Activated CD4-positive, alpha-beta T cell treated with anti-CD3 and anti-CD28 coated beads, Interleukin-10, Interleukin-2, amounts not matched to agents 100 ng/mL and 50 ng/mL, durations not matched to agents 16 hours and 8 hours (primary cell): ENCODE results near the gene OR2H2.
A peak's percentile ranks its signal among the peaks of the same experiment; 100 is the strongest.

Experiments
- DNase-seq: peaks from one replicate; pipeline ENCODE4 v3.0.0-alpha.2; 2020

OR2H2 gene

GRCh38 chr6:29593199-29593855, 8.4 kb downstream of the OR2H2 start:
- DNase-seq = no peak

DNA sequence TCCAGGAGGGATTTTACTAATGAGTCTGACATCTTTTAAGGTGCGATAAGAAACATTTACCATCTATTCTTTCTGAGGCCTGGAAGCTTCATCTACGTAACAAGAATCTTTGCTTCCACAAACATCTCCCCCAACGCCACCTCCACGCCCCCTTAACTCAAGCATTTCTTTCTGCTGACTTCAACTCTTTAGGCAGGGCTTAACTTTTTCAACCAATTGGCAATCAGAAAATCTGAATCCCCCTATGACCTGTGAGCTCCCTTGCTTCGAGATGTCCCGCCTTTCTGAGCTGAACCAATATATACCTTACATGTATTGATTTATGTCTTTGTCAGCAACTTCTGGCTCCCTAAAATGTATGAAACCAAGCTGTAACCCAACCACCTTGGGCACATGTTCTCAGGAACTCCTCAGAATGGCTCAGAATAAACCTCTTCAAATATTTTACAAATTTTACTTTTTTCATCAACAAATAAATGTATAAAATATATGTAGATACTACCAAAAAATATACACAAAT, 11.5 kb downstream of the OR2H2 start:
- no peak for DNase-seq

DNA sequence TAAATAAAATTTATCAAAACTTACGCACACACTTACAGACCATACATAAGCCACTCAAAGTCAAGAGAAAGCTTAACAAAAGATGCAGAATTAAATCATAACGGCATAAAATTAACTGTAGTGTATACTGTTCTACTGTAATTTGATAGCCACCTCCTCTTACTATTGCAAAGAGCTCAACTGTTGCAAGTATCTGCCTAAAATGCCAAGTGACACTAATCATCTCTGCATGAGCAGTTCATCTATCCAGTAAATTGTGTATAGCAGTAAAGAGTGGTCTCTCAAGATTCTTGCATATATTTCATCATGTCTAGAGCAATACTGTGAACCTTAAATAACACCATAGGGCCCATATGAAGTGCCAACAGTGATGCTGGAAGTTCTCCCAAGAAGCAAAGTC, 12.3 kb downstream of the OR2H2 start:
- DNase-seq = no peak

DNA sequence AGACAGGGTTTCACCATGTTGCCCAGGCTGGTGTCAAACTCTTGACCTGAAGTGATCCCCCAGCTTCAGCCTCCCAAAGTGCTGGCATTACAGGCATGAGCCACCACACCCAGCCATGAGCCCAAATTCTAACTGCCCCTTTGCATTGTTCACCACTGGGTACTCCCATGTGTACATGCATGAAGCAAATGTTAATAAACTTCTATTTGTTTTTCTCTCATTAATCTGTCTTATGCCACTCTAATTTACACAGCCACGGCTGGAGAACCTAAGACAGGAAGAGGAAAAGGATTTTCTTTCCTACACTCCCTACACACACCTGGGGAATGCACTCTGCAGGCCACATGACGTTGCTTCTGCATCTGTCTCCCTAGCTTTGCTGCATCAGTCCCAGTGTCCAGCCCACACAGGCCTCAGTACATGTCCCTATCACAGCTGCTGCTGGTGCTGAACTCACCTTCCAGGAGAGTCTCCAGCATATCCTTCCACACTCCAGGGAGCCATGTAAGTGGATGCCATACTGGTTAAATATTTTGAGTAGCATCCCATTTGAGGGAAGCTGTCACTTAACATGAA, 13.3 kb downstream of the OR2H2 start:
- no peak for DNase-seq

DNA sequence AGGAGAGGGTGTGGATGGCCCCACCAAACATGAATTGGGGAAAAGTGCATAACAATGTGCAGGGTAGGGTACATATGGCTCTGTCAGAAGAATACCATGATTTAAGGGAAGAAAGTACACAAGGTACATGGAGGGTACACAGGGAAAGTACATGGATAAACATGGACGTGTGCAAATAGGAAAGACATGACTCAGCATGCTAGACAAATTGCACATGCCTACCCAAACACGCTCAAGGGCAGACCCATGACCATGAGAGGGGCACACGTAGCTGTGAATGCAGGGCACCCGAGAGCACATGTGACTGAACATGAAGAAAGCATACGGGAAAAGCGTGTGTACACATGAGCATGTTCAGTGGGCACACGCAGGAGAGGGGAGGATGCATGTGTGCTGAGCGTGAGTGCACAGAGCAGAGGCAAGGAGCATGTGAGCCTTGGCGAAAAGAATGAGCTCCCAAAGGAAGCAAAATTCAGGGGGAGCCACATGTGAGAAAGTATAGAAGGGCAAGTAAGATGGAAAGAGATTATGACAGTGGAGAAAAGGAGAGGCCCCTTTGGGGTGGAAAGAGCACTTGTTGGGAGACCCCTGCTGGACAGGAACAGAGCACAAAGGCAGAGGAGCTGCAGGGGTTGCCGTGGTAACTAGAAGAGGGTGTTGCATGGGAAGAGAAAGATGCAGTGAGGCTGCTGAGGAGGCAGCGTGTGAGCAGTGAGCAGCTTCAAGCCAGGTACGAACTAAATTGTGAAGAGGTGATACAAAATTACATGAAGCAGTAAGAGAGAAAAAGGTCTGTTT, 17.8 kb downstream of the OR2H2 start:
- DNase-seq = peak; percentile 17

GRCh38 chr6:29603456-29603855, 18.5 kb downstream of the OR2H2 start:
- no peak for DNase-seq

GRCh38 chr6:29603930-29604329, 19.0 kb downstream of the OR2H2 start:
- no peak for DNase-seq

DNA sequence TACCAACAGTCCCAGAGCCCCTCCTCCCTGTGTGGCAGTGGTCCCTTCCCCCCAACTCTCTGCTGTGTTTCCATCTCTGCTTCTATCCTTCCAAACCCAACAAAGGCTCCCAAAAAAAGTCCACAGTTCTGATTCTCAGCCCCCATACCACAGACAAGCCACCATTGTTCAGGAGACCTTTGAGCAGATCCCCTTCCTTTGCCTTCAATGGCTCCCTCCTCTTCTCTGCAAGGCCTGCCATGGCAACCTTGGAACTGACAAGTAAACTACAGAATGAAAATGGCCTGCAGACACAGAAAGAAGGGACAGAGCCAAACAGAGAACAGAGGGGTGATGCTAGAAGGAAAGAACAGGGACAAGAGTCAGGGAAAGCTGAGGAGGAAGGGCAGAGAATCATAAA, 23.2 kb downstream of the OR2H2 start:
- DNase-seq = no peak

- no peak for DNase-seq
Measured at GRCh38 chr6:29610540-29610939, 25.6 kb downstream of the OR2H2 start.

- DNase-seq = no peak
Measured at GRCh38 chr6:29611426-29611825, 26.5 kb downstream of the OR2H2 start.

DNA sequence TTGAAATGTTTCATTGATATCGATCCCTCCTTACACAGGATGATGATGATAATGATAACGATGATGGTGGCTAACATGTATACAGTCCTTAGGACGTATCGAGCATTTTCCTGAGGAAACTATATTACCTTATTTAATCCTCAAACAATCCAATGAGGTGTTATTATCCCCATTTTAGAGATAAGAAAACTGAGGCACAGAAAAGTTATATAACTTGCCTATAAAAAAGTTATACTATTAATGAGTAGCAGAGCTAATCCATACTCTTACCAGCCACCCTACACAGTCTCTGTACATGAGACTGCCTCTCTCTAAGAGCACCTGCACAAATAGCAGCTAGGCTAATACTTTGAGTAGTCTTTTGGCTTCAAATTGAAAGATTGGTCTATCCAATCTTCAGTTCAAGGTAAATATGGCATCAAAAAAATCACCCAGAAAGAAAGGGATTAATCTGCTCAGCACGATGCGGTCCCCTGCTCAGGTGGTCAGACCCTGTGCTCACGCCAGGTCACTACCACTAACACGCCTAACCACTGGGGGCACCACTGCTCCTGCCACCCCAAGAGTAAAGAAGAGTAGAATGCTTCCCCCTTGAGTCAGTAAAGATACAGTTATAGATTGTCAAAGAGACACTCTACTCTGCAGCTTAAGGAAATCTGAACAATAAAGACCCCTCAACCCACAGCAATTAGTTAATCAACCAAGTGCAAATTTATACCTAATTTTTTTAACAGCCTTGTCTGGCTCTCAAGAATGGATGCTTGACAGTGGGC, 33.0 kb downstream of the OR2H2 start:
- DNase-seq = no peak

GRCh38 chr6:29619578-29620160, 34.7 kb downstream of the OR2H2 start:
- no peak for DNase-seq

DNA sequence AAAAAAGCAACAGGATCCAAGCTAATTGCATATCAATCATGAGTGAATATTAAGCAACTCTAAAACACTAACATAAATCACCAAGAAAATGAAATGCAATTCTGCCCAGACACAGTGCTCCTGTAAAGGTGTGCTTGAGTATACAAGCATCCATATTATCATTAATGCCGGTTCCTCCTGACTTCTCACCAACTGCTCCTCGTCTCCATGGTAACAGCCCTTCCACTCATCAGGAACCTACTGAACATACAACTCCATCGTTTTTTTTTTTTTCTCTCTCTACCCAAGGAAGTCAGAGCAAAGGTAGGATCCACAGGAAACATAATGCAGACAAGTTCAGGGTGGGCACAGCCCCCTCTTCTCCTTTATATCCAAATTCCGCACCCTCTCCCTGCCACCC, 35.7 kb downstream of the OR2H2 start:
- no peak for DNase-seq

- no peak for DNase-seq
Measured at GRCh38 chr6:29624520-29624961, 39.6 kb downstream of the OR2H2 start.

GRCh38 chr6:29625337-29625930, 40.5 kb downstream of the OR2H2 start:
- no peak for DNase-seq

GRCh38 chr6:29626948-29627754, 42.2 kb downstream of the OR2H2 start:
- no peak for DNase-seq

- DNase-seq = peak; percentile 28
Measured at GRCh38 chr6:29627755-29628418, 43.0 kb downstream of the OR2H2 start.

- DNase-seq = peak; percentile 64
Measured at GRCh38 chr6:29628419-29629281, 43.7 kb downstream of the OR2H2 start.

- no peak for DNase-seq
Measured at GRCh38 chr6:29629571-29629970, 44.6 kb downstream of the OR2H2 start.

- no peak for DNase-seq
Measured at GRCh38 chr6:29630315-29630714, 45.4 kb downstream of the OR2H2 start.
